HG03095 (cell line): ENCODE measurements around the gene TENM3.

Experiments
- ATAC-seq: cut with Tn5 transposase; IDR thresholded peaks from one replicate; pipeline ENCODE4 v1.9.1; 2021; ENCODE audit warnings: moderate library complexity; ENCODE audit not compliant: unreplicated experiment

The TENM3 gene

GRCh38 chr4:182251116-182251515 is 7.9 kb downstream of the TENM3 start:
- ATAC-seq: no peak

- ATAC-seq: no peak
Measured at GRCh38 chr4:182252220-182252619, 9.0 kb downstream of the TENM3 start.

GRCh38 chr4:182254026-182254780 is 11.0 kb downstream of the TENM3 start:
- ATAC-seq: no peak

GRCh38 chr4:182255441-182256190 is 12.4 kb downstream of the TENM3 start:
- no peak for ATAC-seq

- no peak for ATAC-seq
Measured at GRCh38 chr4:182257016-182257415, 13.8 kb downstream of the TENM3 start.

GRCh38 chr4:182257503-182257902 is 14.3 kb downstream of the TENM3 start:
- ATAC-seq: no peak

- no peak for ATAC-seq
Measured at GRCh38 chr4:182258441-182259000, 15.3 kb downstream of the TENM3 start.

- no peak for ATAC-seq
Measured at GRCh38 chr4:182261651-182262223, 18.5 kb downstream of the TENM3 start.

GRCh38 chr4:182263562-182263961 is 20.4 kb downstream of the TENM3 start:
- ATAC-seq: no peak

- ATAC-seq: no peak
Measured at GRCh38 chr4:182264139-182264752, 21.0 kb downstream of the TENM3 start.

GRCh38 chr4:182265881-182266280 is 22.7 kb downstream of the TENM3 start:
- no peak for ATAC-seq

- ATAC-seq: no peak
Measured at GRCh38 chr4:182267048-182267447, 23.8 kb downstream of the TENM3 start.

GRCh38 chr4:182268966-182269365 is 25.8 kb downstream of the TENM3 start:
- no peak for ATAC-seq

- ATAC-seq: no peak
Measured at GRCh38 chr4:182271731-182272130, 28.5 kb downstream of the TENM3 start.

- ATAC-seq: no peak
Measured at GRCh38 chr4:182272151-182272550, 28.9 kb downstream of the TENM3 start.

- no peak for ATAC-seq
Measured at GRCh38 chr4:182273191-182273935, 30.2 kb downstream of the TENM3 start.

- ATAC-seq: no peak
Measured at GRCh38 chr4:182276210-182277109, 33.3 kb downstream of the TENM3 start.

GRCh38 chr4:182277377-182277776 is 34.2 kb downstream of the TENM3 start:
- no peak for ATAC-seq

GRCh38 chr4:182278729-182279128 is 35.5 kb downstream of the TENM3 start:
- ATAC-seq: no peak
